ENCODE results near the gene ETS1. TPM values are rescaled to one million over a fixed set of nuclear protein-coding genes. Genes with fewer than 3 reads are reported as not detected.

ETS1 gene
- total RNA-seq, 1 donor from 2014 or later, result 517 TPM

DNA sequence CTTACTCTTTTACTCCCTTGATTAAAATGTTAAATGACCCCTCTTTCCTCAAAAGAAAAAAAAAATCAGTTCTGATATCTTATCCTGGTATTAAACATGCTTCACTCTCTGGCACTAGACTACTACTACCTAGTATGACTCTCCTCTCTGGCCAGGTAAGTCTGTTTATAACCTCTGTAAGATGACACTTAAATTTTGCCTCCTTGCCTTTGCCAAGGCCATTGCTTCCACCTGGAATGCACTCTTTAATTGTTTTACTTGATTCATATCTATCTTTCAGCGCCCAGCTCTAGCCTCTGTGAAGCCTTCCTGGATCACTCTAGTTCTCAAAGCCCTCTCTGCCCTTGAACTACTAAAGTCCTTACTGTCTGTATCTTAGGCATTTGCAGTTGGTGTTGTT, 170.4 kb downstream of the ETS1 start:
- Mint-ChIP-seq H3K4me3 (ENCODE audit: low read depth) (no peak overlapping the region), H3K4me1 (ENCODE audit: low read depth) (peaks cover 33% of the 10 kb centered on the region), H3K36me3 (ENCODE audit: low read depth) (peaks cover 2% of the 10 kb centered on the region), H3K27ac (no peak overlapping the region), H3K27me3 (ENCODE audit: low read depth) (no peaks in the 10 kb centered on the region), H3K9me3 (no peaks in the 10 kb centered on the region)
- DNase-seq (ENCODE audit: low spot score), result no peak
- intact Hi-C loops (cut with micrococcal nuclease), result no loop called here

GRCh38 chr11:128415539-128415938, 171.8 kb downstream of the ETS1 start:
- no peaks in the 10 kb centered on the region for H3K9me3 Mint-ChIP-seq
- H3K36me3 Mint-ChIP-seq (ENCODE audit: low read depth), result peaks cover 6% of the 10 kb centered on the region
- H3K27ac Mint-ChIP-seq, result no peak overlapping the region
- intact Hi-C loops (cut with micrococcal nuclease), result no loop called here
- no peaks in the 10 kb centered on the region for H3K27me3 Mint-ChIP-seq (ENCODE audit: low read depth)
- peaks cover 24% of the 10 kb centered on the region for H3K4me1 Mint-ChIP-seq (ENCODE audit: low read depth)
- no peak overlapping the region for H3K4me3 Mint-ChIP-seq (ENCODE audit: low read depth)
- no peak for DNase-seq (ENCODE audit: low spot score)

- H3K27me3 Mint-ChIP-seq (ENCODE audit: low read depth), result no peaks in the 10 kb centered on the region
- H3K4me3 Mint-ChIP-seq (ENCODE audit: low read depth), result no peak overlapping the region
- peaks cover 6% of the 10 kb centered on the region for H3K36me3 Mint-ChIP-seq (ENCODE audit: low read depth)
- peaks cover 24% of the 10 kb centered on the region for H3K4me1 Mint-ChIP-seq (ENCODE audit: low read depth)
- DNase-seq (ENCODE audit: low spot score), result no peak
- intact Hi-C loops (cut with micrococcal nuclease), result loop anchor here (1.0 kb wide), 1 partner anchor 9 kb away; no protein-coding TSS in a partner anchor
- no peak overlapping the region for H3K27ac Mint-ChIP-seq
- H3K9me3 Mint-ChIP-seq, result no peaks in the 10 kb centered on the region
These were observed 174.2 kb downstream of the ETS1 start for GRCh38 chr11:128412847-128413791.

DNA sequence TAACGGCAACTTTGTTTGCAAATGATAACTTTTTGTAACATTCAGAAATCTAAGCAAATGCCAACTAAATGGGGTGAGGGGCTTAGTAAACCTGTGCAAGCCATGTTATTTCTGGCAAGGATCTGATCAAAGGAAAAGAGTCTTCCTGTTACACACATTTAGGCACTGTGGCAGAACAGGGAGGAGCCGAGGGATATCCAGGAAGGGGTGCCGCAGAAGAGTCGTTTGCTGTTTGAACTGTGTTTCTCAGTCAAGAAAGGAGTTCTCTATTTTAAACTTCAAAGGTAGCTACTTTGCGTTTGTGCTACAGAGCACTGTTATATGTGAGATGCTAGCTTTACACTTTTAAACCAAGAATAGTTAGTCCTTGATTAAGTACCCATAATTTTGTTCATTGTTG, 175.5 kb downstream of the ETS1 start:
- peaks cover 6% of the 10 kb centered on the region for H3K36me3 Mint-ChIP-seq (ENCODE audit: low read depth)
- H3K9me3 Mint-ChIP-seq, result no peaks in the 10 kb centered on the region
- no peak for DNase-seq (ENCODE audit: low spot score)
- H3K4me3 Mint-ChIP-seq (ENCODE audit: low read depth), result no peak overlapping the region
- intact Hi-C loops (cut with micrococcal nuclease), result no loop called here
- H3K27me3 Mint-ChIP-seq (ENCODE audit: low read depth), result no peaks in the 10 kb centered on the region
- H3K4me1 Mint-ChIP-seq (ENCODE audit: low read depth), result peaks cover 28% of the 10 kb centered on the region
- H3K27ac Mint-ChIP-seq, result no peak overlapping the region

- H3K36me3 Mint-ChIP-seq (ENCODE audit: low read depth), result peaks cover 6% of the 10 kb centered on the region
- H3K4me1 Mint-ChIP-seq (ENCODE audit: low read depth), result peaks cover 28% of the 10 kb centered on the region
- no peaks in the 10 kb centered on the region for H3K27me3 Mint-ChIP-seq (ENCODE audit: low read depth)
- DNase-seq (ENCODE audit: low spot score), result no peak
- H3K27ac Mint-ChIP-seq, result no peak overlapping the region
- intact Hi-C loops (cut with micrococcal nuclease), result no loop called here
- no peaks in the 10 kb centered on the region for H3K9me3 Mint-ChIP-seq
- no peak overlapping the region for H3K4me3 Mint-ChIP-seq (ENCODE audit: low read depth)
These were observed 176.2 kb downstream of the ETS1 start for GRCh38 chr11:128411150-128411549.

- Mint-ChIP-seq H3K4me1 (ENCODE audit: low read depth) (peaks cover 23% of the 10 kb centered on the region), H3K27me3 (ENCODE audit: low read depth) (no peaks in the 10 kb centered on the region), H3K36me3 (ENCODE audit: low read depth) (peaks cover 6% of the 10 kb centered on the region), H3K27ac (no peak overlapping the region), H3K4me3 (ENCODE audit: low read depth) (no peak overlapping the region), H3K9me3 (no peaks in the 10 kb centered on the region)
- no peak for DNase-seq (ENCODE audit: low spot score)
- intact Hi-C loops (cut with micrococcal nuclease), result no loop called here
These were observed 177.9 kb downstream of the ETS1 start for GRCh38 chr11:128409476-128409875.

Other genes starting within 250 kb of the ETS1 start
- gene FLI1, start 106.5 kb upstream of the ETS1 start, total RNA-seq, result 38.1 and 38.3 TPM in 2 replicates

Data from activated T-helper 2 cell treated with anti-CD3 and anti-CD28 coated beads, Interferon-gamma antibody, Interleukin-2, Interleukin-4, amounts not matched to agents 10 μg/mL and 5 μg/mL and 100 μg/mL, durations not matched to agents 14 hours and 24 hours and 36 hours (primary cell).